Bronchial smooth muscle cell (primary cell): Measurements from ENCODE around the gene TEX51. TPM values are rescaled to one million over a fixed set of nuclear protein-coding genes. Genes with fewer than 3 reads are reported as not detected.

Experiments used
- total RNA-seq: library from RNA; depleted of rRNA; stranded (reverse); fragments of >200 nt; gene quantifications from 2 replicates; pipeline ENCODE4 v1.2.1, GENCODE V29; 2014

TEX51 gene
- not detected in 2 replicates for total RNA-seq

DNA sequence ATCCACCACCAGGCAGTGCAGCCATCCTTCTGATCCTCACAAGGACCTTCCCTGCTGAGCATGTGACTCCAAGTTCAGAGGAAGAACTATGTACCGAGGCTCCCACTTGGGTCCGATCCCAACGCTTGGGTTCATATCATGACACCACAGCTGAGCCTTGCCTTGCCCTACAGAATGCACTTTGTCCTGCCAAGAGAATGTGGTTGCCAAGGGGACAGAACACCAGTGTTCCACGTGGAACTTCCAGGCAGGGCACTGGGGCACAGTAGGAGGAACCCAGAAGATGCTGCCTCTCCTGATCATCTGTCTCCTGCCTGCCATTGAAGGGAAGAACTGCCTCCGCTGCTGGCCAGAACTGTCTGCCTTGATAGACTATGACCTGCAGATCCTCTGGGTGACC lies at the start of gene TEX51:
TSS of gene TEX51 (plus strand) at position 255 of the 400 bp plus-strand sequence. CDS start at position 284, 29 bp downstream.

Other genes starting within 250 kb of the TEX51 start
- 93.3 and 148 TPM in 2 replicates for gene GYPC, start 242.7 kb upstream of the TEX51 start, total RNA-seq
- gene BIN1, start 208.3 kb downstream of the TEX51 start, total RNA-seq: 90.5 and 151 TPM in 2 replicates